GM12873 (cell line): Measurements from ENCODE around the gene XPNPEP2.

Experiments
- CTCF ChIP-seq: IDR thresholded peaks from 2 replicates; pipeline ENCODE4 v1.5.1; 2012; ENCODE audit warnings: low read depth, mild to moderate bottlenecking, moderate library complexity, low read length, control low read depth; ENCODE audit not compliant: insufficient read depth; ENCODE audit errors: missing control alignments

XPNPEP2 gene

GRCh38 chrX:129772796-129773431 lies 34.1 kb downstream of the XPNPEP2 start:
- TF ChIP-seq CTCF, result no peak

GRCh38 chrX:129773649-129774458 lies 35.1 kb downstream of the XPNPEP2 start:
- no peak for TF ChIP-seq CTCF

- TF ChIP-seq CTCF, result no peak
These were observed 38.6 kb downstream of the XPNPEP2 start for GRCh38 chrX:129777218-129778030.

- TF ChIP-seq CTCF, result no peak
These were observed 40.4 kb downstream of the XPNPEP2 start for GRCh38 chrX:129779086-129779672.

GRCh38 chrX:129779747-129780146 lies 41.0 kb downstream of the XPNPEP2 start, which contains the start of gene SASH3:
Gene SASH3 (plus strand): TSS chrX:129779949. CDS start chrX:129780098, 149 bp downstream.
- no peak for TF ChIP-seq CTCF

GRCh38 chrX:129780441-129781105 lies 41.8 kb downstream of the XPNPEP2 start:
- TF ChIP-seq CTCF, result no peak
